Transverse colon (tissue), 4 donors: ENCODE measurements around the gene OR2F2. TPM values are rescaled to one million over a fixed set of nuclear protein-coding genes. Genes with fewer than 3 reads are reported as not detected.

ENCODE experiments used
- DNase-seq: peaks from one replicate; pipeline ENCODE4 v3.0.0-alpha.2; 2019
- H3K27ac ChIP-seq, 4 donors: fragments of 200-600 bp; sonication (generic); 2 replicates each; pipeline ENCODE4 v1.5.1; 2016 to 2018; ENCODE audit warnings: inconsistent platforms in 4 of 4
- H3K27me3 ChIP-seq: fragments of 200-600 bp; sonication (generic); 2 replicates; pipeline ENCODE4 v1.5.1; 2017; ENCODE audit warnings: inconsistent platforms
- H3K36me3 ChIP-seq, 4 donors: fragments of 200-600 bp; sonication (generic); 2 replicates each; pipeline ENCODE4 v1.5.1; 2017 to 2019; ENCODE audit warnings: inconsistent platforms in 4 of 4
- H3K4me1 ChIP-seq, 4 donors: fragments of 200-600 bp; sonication (generic); 2 replicates each; pipeline ENCODE4 v1.5.1; 2017 to 2020; ENCODE audit warnings: inconsistent platforms in 4 of 4
- H3K4me3 ChIP-seq, 4 donors: fragments of 200-600 bp; sonication (generic); 1 replicate in 1 of 4; 2 replicates in 3 of 4; pipeline versions ENCODE4 v1.5.1 to v1.6.1; 2017 to 2019; ENCODE audit warnings: inconsistent platforms in 4 of 4
- H3K9me3 ChIP-seq, 2 donors: fragments of 200-600 bp; sonication (generic); 2 replicates each; pipeline ENCODE4 v1.5.1; 2017 to 2019; ENCODE audit warnings: inconsistent platforms in 2 of 2
- CTCF ChIP-seq, 5 experiments: fragments of 200-600 bp in 3 of 5; fragments of 450-650 bp in 2 of 5; sonication (generic) in 3 of 5; IDR thresholded peaks; 1 replicate in 2 of 5; 2 replicates in 3 of 5; pipeline ENCODE4 v1.5.1; 2016 to 2017; ENCODE audit warnings: antibody characterized with exemption in 5 of 5, inconsistent platforms in 3 of 5, mild to moderate bottlenecking in 2 of 5, moderate library complexity in 1 of 5
- EP300 ChIP-seq: sonication (generic); formaldehyde crosslinking; IDR thresholded peaks from one replicate; pipeline ENCODE4 v1.6.1; 2017; ENCODE audit warnings: antibody characterized with exemption, low read depth
- POLR2A ChIP-seq: fragments of 450-650 bp; IDR thresholded peaks from one replicate; pipeline ENCODE4 v1.6.1; 2016; ENCODE audit warnings: antibody characterized with exemption, mild to moderate bottlenecking, moderate library complexity
- POLR2AphosphoS5 ChIP-seq, 3 donors: sonication (generic); formaldehyde crosslinking; IDR thresholded peaks; one replicate each; pipeline ENCODE4 v1.6.1; 2016; ENCODE audit warnings: antibody characterized with exemption in 3 of 3
- WGBS, 2 donors: methylation state at CpG; one replicate each; pipeline ENCODE4 v1.1.5; 2018; ENCODE audit warnings: low coverage in 1 of 2; 5-methylcytosine and 5-hydroxymethylcytosine counted together
- in situ Hi-C, 4 donors: fragments of 200-750 bp; cut with MboI; loops; one replicate each; pipeline versions ENCODE4 v1.15.0 to v1.15.1; 2017; ENCODE audit warnings: low sequenced_read_pairs in 3 of 4, low pct_ligation_motif_present in 1 of 4, low pct_unique_long_range_greater_than_20kb in 1 of 4
- intact Hi-C: fragments of 100-400 bp; cut with DNase I; formaldehyde crosslinking; loops from one replicate; pipeline ENCODE4 v1.15.1; 2023; ENCODE audit warnings: low total_unique reads
- total RNA-seq, 4 donors: library from RNA; depleted of rRNA; stranded (reverse); fragments of >200 nt; gene quantifications; one replicate each; pipeline ENCODE4 v1.1.0, GENCODE V29; 2016

The OR2F2 gene
- total RNA-seq, 4 donors from 2014 or later = not detected

GRCh38 chr7:143974459-143974858, 39.4 kb downstream of the OR2F2 start:
- peaks cover 0 to 4% (median 0%) of the 10 kb centered on the region in 4 donors for H3K4me1 ChIP-seq
- peak overlapping the region in 1 of 4 donors; percentile 44 for H3K27ac ChIP-seq
- WGBS, 2 donors = 23 to 30% methylated on average over 4 of the region's 4 CpGs
- no peak overlapping the region for H3K4me3 ChIP-seq
- no peaks in the 10 kb centered on the region for H3K36me3 ChIP-seq
- H3K27me3 ChIP-seq = no peaks in the 10 kb centered on the region
- no peaks in the 10 kb centered on the region for H3K9me3 ChIP-seq
- no peak for DNase-seq
- intact Hi-C loops = loop anchor here (5.0 kb wide), 1 partner anchor 517 kb away; no protein-coding TSS in a partner anchor
- peak in 1 of 3 donors; percentile 44 for TF ChIP-seq POLR2AphosphoS5 (IDR thresholded peaks at IDR 0.05)
- TF ChIP-seq POLR2A = no peak
- in situ Hi-C loops = no loop called here

GRCh38 chr7:143975617-143976016, 40.6 kb downstream of the OR2F2 start:
- H3K36me3 ChIP-seq = no peaks in the 10 kb centered on the region
- 83 to 85% methylated on average over 1 of the region's 1 CpG for WGBS, 2 donors
- H3K4me1 ChIP-seq = peaks cover 0 to 4% (median 0%) of the 10 kb centered on the region in 4 donors
- H3K4me3 ChIP-seq = no peak overlapping the region
- H3K27me3 ChIP-seq = no peaks in the 10 kb centered on the region
- in situ Hi-C loops = no loop called here
- no peaks in the 10 kb centered on the region for H3K9me3 ChIP-seq
- DNase-seq = no peak
- no peak for TF ChIP-seq POLR2A
- intact Hi-C loops = no loop called here
- no peak overlapping the region for H3K27ac ChIP-seq

- no peaks in the 10 kb centered on the region for H3K9me3 ChIP-seq
- no peaks in the 10 kb centered on the region for H3K27me3 ChIP-seq
- H3K36me3 ChIP-seq = no peaks in the 10 kb centered on the region
- no peak for DNase-seq
- peaks cover 0 to 4% (median 0%) of the 10 kb centered on the region in 4 donors for H3K4me1 ChIP-seq
- no peak overlapping the region for H3K27ac ChIP-seq
- intact Hi-C loops (no loop called here), in situ Hi-C loops (no loop called here)
- no peak overlapping the region for H3K4me3 ChIP-seq
- no peak for TF ChIP-seq POLR2AphosphoS5 (IDR thresholded peaks at IDR 0.05)
- TF ChIP-seq POLR2A = no peak
- no peak for TF ChIP-seq EP300
- no peak for TF ChIP-seq CTCF (IDR thresholded peaks at IDR 0.05)
- 75 to 83% methylated on average over 2 of the region's 2 CpGs for WGBS, 2 donors
Observed at GRCh38 chr7:143978585-143978984, 43.6 kb downstream of the OR2F2 start.

GRCh38 chr7:143979359-143979758, 44.3 kb downstream of the OR2F2 start:
- no peak overlapping the region for H3K27ac ChIP-seq
- no peaks in the 10 kb centered on the region for H3K36me3 ChIP-seq
- TF ChIP-seq CTCF (IDR thresholded peaks at IDR 0.05) = no peak
- no peak for TF ChIP-seq POLR2AphosphoS5 (IDR thresholded peaks at IDR 0.05)
- TF ChIP-seq EP300 = no peak
- no peak for TF ChIP-seq POLR2A
- intact Hi-C loops (no loop called here), in situ Hi-C loops (no loop called here)
- WGBS, 2 donors = 75 to 86% methylated on average over 1 of the region's 1 CpG
- no peak overlapping the region for H3K4me3 ChIP-seq
- H3K27me3 ChIP-seq = no peaks in the 10 kb centered on the region
- no peak for DNase-seq
- no peaks in the 10 kb centered on the region for H3K9me3 ChIP-seq
- H3K4me1 ChIP-seq = peaks cover 0 to under 1% (median 0%) of the 10 kb centered on the region in 4 donors

- Histone ChIP-seq H3K27ac (no peak overlapping the region), H3K36me3 (no peaks in the 10 kb centered on the region), H3K27me3 (no peaks in the 10 kb centered on the region), H3K4me3 (no peak overlapping the region), H3K4me1 (no peaks in the 10 kb centered on the region), H3K9me3 (no peaks in the 10 kb centered on the region)
- WGBS, 2 donors = 57 to 75% methylated on average over 1 to 2 of the region's 2 CpGs
- in situ Hi-C loops (no loop called here), intact Hi-C loops (no loop called here)
- DNase-seq = no peak
- TF ChIP-seq EP300 = no peak
- TF ChIP-seq POLR2AphosphoS5 (IDR thresholded peaks at IDR 0.05) = no peak
- TF ChIP-seq CTCF (IDR thresholded peaks at IDR 0.05) = no peak
- no peak for TF ChIP-seq POLR2A
Observed at GRCh38 chr7:143979998-143980397, 45.0 kb downstream of the OR2F2 start.
